Epithelial cell of esophagus (primary cell): Measurements from ENCODE around the gene SFI1.
A peak's percentile ranks its signal among the peaks of the same experiment; 100 is the strongest.

Source experiments
- DNase-seq: peaks from one replicate; pipeline ENCODE4 v3.0.0; 2010; ENCODE audit warnings: low read depth
- H3K4me3 ChIP-seq: 2 replicates; pipeline ENCODE4 v1.5.1; 2011; ENCODE audit warnings: mild to moderate bottlenecking, low read length, control low read depth
- CTCF ChIP-seq: IDR thresholded peaks from 2 replicates; pipeline ENCODE4 v1.5.1; 2011; ENCODE audit warnings: low read depth, mild to moderate bottlenecking, low read length, control low read depth, inconsistent platforms; ENCODE audit not compliant: insufficient read depth; ENCODE audit errors: missing control alignments

The SFI1 gene

DNA sequence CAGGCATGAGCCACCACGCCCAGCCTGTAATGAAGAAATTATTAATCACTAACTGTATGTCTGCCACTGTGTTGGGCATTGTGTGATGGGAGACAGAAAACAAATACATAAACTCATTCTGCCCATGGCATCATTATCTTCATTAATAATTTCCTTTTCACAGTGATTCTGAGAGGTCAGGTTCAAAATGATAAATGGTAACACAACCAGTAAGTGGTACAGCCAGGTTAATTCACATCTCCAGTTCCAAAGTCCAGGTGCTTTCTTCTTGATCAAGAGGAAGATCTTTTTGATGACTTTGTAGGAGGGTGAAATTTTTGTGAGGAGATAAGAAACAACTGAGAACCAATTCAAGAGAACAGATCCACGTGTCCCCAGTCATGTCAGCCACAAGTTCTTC, 98.9 kb downstream of the SFI1 start:
- no peak for TF ChIP-seq CTCF
- DNase-seq = no peak
- no peak overlapping the region for H3K4me3 ChIP-seq

DNA sequence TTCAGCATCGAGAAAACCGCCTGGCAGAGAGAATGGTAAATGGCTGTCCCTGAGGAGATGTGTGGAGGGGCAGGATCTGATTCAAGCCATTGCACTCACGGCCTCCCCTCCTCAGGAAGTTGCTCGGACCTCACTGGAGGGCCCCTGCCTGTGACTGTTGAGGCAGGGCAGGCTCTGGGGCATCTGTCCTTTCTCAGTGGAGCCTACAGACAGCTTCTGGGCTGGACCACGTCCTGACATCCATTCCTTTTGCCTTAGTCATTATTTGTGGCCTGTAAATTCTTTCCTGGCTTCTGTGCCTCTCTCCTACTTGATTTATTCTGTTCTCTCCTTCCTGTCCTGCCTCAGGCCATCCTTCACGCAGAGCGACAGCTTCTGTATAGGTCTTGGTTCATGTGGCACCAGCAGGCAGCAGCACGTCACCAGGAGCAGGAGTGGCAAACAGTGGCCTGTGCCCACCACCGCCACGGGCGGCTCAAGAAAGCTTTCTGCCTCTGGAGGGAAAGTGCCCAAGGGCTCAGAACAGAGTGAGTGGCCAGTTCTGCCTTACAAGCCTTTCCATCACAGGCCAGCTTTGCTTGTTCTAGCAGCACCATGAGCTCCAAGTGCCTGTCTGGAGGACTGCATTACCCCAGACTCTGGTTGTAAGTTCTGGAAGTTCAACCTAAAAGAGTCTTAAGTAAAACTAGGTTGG, 106.1 kb downstream of the SFI1 start:
- no peak for TF ChIP-seq CTCF
- DNase-seq = peak; percentile 54
- H3K4me3 ChIP-seq = no peak overlapping the region

DNA sequence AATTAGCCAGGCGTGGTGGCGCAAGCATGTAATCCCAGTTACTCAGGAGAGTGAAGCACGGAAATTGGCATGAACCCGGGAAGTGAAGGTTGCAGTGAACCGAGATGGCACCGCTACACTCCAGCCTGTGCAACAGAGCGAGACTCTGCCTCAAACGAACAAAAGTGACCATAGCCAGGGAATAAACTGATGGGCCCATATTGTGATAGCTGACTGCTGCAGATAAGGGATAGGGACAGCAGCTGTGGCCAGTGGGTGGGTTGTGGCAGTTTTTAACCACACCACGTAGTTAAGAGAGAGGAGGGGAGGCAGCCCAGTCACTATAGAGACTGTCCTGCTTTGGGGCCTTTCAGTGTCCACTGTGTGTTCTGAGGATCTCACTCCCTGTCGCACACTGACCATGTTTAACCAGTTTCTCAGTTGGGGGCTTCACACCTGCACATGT, 106.8 kb downstream of the SFI1 start:
- no peak overlapping the region for H3K4me3 ChIP-seq
- TF ChIP-seq CTCF = no peak
- no peak for DNase-seq

DNA sequence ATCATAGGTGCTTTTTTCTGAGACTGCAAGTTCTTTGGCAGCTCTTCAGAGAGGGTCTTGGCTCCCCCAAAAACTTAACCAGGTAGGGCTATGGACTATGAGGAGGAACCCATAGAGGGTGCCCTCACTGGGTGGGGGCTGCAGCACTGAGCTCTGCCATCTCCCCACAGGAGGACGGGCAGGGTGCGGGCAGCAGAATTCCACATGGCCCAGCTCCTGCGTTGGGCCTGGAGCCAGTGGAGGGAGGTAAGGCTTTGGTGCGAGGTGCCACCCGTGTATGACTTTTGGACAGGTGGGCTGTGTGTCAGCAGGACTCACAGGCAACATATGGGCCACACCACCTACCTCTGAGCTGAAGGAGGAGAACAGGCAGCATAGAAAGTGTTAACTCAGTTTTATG, 107.2 kb downstream of the SFI1 start:
- DNase-seq = no peak
- no peak for TF ChIP-seq CTCF
- no peak overlapping the region for H3K4me3 ChIP-seq

GRCh38 chr22:31604137-31604705, 107.9 kb downstream of the SFI1 start:
- H3K4me3 ChIP-seq = no peak overlapping the region
- TF ChIP-seq CTCF = no peak
- DNase-seq = no peak

DNA sequence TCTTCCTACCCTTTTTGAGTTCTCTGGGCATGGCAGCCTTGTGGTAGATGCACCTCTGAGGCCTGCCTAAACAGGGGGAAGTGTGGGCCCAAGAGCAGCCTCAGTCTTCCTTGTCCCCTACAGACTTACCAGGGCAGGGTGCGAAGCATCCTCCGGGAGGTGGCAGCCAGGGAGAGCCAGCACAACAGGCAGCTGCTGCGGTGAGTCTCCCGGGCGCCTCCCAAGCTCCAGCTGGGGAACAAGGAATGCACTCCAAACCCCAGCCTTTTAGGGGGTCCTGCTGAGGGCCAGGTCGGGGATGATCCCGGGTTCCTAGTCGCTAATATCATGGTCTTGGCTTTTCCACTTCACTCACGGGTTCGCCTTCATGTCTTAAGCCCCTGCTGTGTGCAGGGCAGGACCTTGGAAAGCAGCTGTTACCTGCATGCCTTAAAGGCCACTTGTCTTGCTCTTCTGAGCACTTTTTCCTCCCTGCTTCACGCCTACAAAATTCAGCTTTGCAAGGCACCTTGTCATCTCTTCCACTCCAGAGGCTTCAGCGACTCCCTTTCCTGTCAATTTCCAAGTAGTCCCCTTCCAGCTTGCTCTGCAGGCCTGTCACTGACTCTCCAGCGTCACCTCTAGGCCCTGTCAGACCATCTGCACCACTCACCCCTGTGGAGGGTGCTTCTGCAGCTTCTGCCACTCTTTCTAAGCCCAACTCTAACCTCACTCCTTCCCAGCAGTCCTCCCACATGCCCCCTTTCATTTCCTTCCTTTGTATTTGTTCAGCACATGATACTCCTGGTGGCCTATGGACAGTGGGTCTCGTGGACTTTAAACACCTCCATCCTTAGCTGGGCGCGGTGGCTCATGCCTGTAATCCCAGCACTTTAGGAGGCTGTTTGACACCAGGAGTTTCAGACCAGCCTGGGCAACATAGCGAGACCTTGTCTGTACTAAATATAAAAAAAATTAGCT, 108.7 kb downstream of the SFI1 start:
- no peak for TF ChIP-seq CTCF
- H3K4me3 ChIP-seq = no peak overlapping the region
- no peak for DNase-seq
